Fibroblast of lung (primary cell): ENCODE results near the gene BCL2L13.

Experiments used
- CTCF ChIP-seq, 2 donors: IDR thresholded peaks in 1 of 2; conservative IDR thresholded peaks in 1 of 2; 1 replicate in 1 of 2; 2 replicates in 1 of 2; pipeline ENCODE4 v1.5.1; 2011 to 2012; ENCODE audit warnings: low read length in 2 of 2, control low read depth in 1 of 2, inconsistent platforms in 1 of 2, low read depth in 1 of 2, mild to moderate bottlenecking in 1 of 2
- EZH2 ChIP-seq: IDR thresholded peaks from 2 replicates; pipeline ENCODE4 v1.5.1; 2012; ENCODE audit warnings: low read length, control low read depth, mild to moderate bottlenecking; ENCODE audit errors: missing control alignments

- no peak for TF ChIP-seq CTCF (conservative IDR thresholded peaks at IDR 0.05 in 1 of 2, IDR thresholded peaks at IDR 0.05 in 1 of 2; ENCODE audit: low read depth in 1 of 2, low read length in 2 of 2)
- no peak for TF ChIP-seq EZH2
These were observed 67.0 kb downstream of the BCL2L13 start for GRCh38 chr22:17705546-17705945.
